Measurements from ENCODE around the gene CNN1. TPM values are rescaled to one million over a fixed set of nuclear protein-coding genes. Genes with fewer than 3 reads are reported as not detected.

The CNN1 gene
- total RNA-seq, 1 donor from 2014 or later: 9.9 TPM

DNA sequence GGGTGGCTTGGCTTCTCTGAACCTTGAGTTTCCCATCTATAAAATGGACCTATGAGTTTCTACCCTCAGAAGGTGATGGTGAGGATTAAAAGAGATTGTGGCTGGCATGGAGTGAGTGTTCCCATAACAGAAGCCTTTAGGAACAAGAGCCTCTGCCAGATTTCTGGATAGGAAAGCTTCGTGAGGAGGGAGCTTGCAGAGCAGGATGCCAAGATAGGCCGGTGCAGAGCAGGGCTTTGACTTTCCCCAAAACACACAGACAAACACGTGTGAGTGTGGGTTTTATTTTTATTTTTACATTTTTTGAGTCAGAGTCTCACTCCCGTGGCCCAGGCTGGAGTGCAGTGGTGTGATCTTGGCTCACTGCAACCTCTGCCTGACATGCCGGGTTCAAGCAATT is 3.7 kb upstream of the CNN1 start:
- Mint-ChIP-seq H3K4me3 (ENCODE audit: unreplicated experiment) (no peak overlapping the region), H3K27ac (ENCODE audit: unreplicated experiment) (peak overlapping the region; percentile 11), H3K27me3 (ENCODE audit: unreplicated experiment) (no peaks in the 10 kb centered on the region), H3K9me3 (ENCODE audit: unreplicated experiment) (no peaks in the 10 kb centered on the region), H3K4me1 (ENCODE audit: unreplicated experiment) (peaks cover 22% of the 10 kb centered on the region), H3K36me3 (ENCODE audit: unreplicated experiment) (no peaks in the 10 kb centered on the region)
- TF ChIP-seq, protein P1, sequence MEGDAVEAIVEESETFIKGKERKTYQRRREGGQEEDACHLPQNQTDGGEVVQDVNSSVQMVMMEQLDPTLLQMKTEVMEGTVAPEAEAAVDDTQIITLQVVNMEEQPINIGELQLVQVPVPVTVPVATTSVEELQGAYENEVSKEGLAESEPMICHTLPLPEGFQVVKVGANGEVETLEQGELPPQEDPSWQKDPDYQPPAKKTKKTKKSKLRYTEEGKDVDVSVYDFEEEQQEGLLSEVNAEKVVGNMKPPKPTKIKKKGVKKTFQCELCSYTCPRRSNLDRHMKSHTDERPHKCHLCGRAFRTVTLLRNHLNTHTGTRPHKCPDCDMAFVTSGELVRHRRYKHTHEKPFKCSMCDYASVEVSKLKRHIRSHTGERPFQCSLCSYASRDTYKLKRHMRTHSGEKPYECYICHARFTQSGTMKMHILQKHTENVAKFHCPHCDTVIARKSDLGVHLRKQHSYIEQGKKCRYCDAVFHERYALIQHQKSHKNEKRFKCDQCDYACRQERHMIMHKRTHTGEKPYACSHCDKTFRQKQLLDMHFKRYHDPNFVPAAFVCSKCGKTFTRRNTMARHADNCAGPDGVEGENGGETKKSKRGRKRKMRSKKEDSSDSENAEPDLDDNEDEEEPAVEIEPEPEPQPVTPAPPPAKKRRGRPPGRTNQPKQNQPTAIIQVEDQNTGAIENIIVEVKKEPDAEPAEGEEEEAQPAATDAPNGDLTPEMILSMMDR (IDR thresholded peaks at IDR 0.05): no peak
- no peak for DNase-seq (ENCODE audit: extremely low spot score, unreplicated experiment)

DNA sequence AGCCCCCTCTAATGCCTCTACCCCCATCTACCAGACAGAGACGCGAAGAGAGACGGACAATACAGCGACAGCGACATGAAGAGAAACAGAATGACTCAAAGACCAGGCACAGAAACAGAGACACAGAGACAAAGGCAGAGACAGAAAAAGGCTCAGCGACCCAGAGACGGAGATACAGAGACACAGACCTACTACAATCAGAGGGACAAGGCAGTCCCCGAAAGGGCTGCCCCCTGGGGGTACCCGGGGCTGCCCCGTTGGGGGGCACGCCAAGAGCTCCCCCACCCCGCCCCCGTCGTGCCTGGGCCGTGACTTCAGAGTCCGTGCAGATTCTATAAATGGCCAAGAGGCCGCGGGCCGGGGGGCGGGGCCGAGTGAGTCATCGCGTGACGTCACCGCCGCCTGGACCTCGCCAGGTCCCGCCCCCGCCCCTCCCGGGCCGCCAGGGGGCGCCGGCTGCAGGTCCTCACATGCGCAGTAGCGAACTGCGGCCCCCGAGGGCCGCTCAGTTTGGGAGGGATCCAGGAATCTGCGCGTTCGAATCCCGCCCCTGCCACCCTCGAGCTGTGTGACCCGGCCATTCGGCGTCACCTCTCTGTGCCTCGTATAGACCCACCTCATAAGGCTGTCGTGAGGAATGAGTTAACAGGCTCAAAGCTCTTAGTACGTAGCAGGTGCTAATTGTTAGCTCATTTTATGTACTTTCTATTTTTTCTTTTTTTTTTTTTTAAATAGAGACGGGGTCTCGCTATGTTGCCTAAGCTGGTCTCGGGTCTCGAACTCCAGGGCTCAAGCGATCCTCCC is 2.7 kb upstream of the CNN1 start:
- peaks cover 28% of the 10 kb centered on the region for H3K4me1 Mint-ChIP-seq (ENCODE audit: unreplicated experiment)
- H3K9me3 Mint-ChIP-seq (ENCODE audit: unreplicated experiment): no peaks in the 10 kb centered on the region
- peak overlapping the region; percentile 62 for H3K4me3 Mint-ChIP-seq (ENCODE audit: unreplicated experiment)
- H3K27ac Mint-ChIP-seq (ENCODE audit: unreplicated experiment): peak overlapping the region; percentile 86
- H3K36me3 Mint-ChIP-seq (ENCODE audit: unreplicated experiment): no peaks in the 10 kb centered on the region
- peak; percentile 96 for DNase-seq (ENCODE audit: extremely low spot score, unreplicated experiment)
- TF ChIP-seq, protein P1 (IDR thresholded peaks at IDR 0.05): peak; percentile 91
- no peaks in the 10 kb centered on the region for H3K27me3 Mint-ChIP-seq (ENCODE audit: unreplicated experiment)

- peaks cover 24% of the 10 kb centered on the region for H3K4me1 Mint-ChIP-seq (ENCODE audit: unreplicated experiment)
- DNase-seq (ENCODE audit: extremely low spot score, unreplicated experiment): no peak
- H3K4me3 Mint-ChIP-seq (ENCODE audit: unreplicated experiment): peak overlapping the region; percentile 55
- H3K9me3 Mint-ChIP-seq (ENCODE audit: unreplicated experiment): no peaks in the 10 kb centered on the region
- peak overlapping the region; percentile 72 for H3K27ac Mint-ChIP-seq (ENCODE audit: unreplicated experiment)
- no peaks in the 10 kb centered on the region for H3K27me3 Mint-ChIP-seq (ENCODE audit: unreplicated experiment)
- TF ChIP-seq, protein P1 (IDR thresholded peaks at IDR 0.05): no peak
- no peaks in the 10 kb centered on the region for H3K36me3 Mint-ChIP-seq (ENCODE audit: unreplicated experiment)
Measured at GRCh38 chr19:11539495-11540365, 1.1 kb downstream of the CNN1 start.

- Mint-ChIP-seq H3K27ac (ENCODE audit: unreplicated experiment) (no peak overlapping the region), H3K36me3 (ENCODE audit: unreplicated experiment) (no peaks in the 10 kb centered on the region), H3K4me1 (ENCODE audit: unreplicated experiment) (peaks cover 24% of the 10 kb centered on the region), H3K4me3 (ENCODE audit: unreplicated experiment) (no peak overlapping the region), H3K9me3 (ENCODE audit: unreplicated experiment) (no peaks in the 10 kb centered on the region), H3K27me3 (ENCODE audit: unreplicated experiment) (no peaks in the 10 kb centered on the region)
- TF ChIP-seq, protein P1 (IDR thresholded peaks at IDR 0.05): no peak
- DNase-seq (ENCODE audit: extremely low spot score, unreplicated experiment): no peak
Measured at GRCh38 chr19:11540645-11541044, 2.0 kb downstream of the CNN1 start.

GRCh38 chr19:11541238-11541637 is 2.6 kb downstream of the CNN1 start:
- TF ChIP-seq, protein P1 (IDR thresholded peaks at IDR 0.05): no peak
- H3K4me3 Mint-ChIP-seq (ENCODE audit: unreplicated experiment): no peak overlapping the region
- no peaks in the 10 kb centered on the region for H3K27me3 Mint-ChIP-seq (ENCODE audit: unreplicated experiment)
- no peak overlapping the region for H3K27ac Mint-ChIP-seq (ENCODE audit: unreplicated experiment)
- no peak for DNase-seq (ENCODE audit: extremely low spot score, unreplicated experiment)
- no peaks in the 10 kb centered on the region for H3K36me3 Mint-ChIP-seq (ENCODE audit: unreplicated experiment)
- no peaks in the 10 kb centered on the region for H3K9me3 Mint-ChIP-seq (ENCODE audit: unreplicated experiment)
- H3K4me1 Mint-ChIP-seq (ENCODE audit: unreplicated experiment): peaks cover 23% of the 10 kb centered on the region

All from osteocyte (in vitro differentiated cells).